GM21717 (cell line): ENCODE results near the gene CCL28.
"Not testable (repeated sequence)": the region's sequence is repeated elsewhere in the genome, so short reads cannot be mapped to it uniquely, and the experiment has no call there.

ENCODE experiments used
- ATAC-seq: cut with Tn5 transposase; IDR thresholded peaks from one replicate; pipeline ENCODE4 v1.9.1; 2021; ENCODE audit warnings: mild to moderate bottlenecking, moderate library complexity; ENCODE audit not compliant: unreplicated experiment

The CCL28 gene, protein sequence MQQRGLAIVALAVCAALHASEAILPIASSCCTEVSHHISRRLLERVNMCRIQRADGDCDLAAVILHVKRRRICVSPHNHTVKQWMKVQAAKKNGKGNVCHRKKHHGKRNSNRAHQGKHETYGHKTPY

DNA sequence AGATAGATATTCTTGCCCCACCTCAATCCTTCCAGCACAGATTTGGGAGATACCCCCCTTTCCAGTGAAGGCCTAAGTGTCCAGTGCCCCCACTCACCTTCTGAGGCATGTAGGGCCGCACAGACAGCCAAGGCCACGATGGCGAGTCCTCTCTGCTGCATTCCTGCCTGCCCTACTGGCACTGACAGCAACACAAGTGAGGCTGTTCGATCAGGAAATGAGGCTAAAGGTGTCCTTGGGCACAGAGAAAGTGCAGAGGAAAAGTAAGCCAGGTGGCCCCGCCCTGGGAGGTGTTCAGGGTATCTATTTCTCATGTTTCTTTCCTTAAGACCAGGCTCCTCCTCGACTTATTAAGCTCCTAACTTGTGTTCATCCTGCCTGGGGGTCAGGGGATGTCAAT is at the start of gene CCL28:
Gene CCL28, minus strand, starts transcription at position 236 of the 400 bp plus-strand sequence. Its CDS starts 75 bp downstream, at position 161.
- no peak for ATAC-seq

DNA sequence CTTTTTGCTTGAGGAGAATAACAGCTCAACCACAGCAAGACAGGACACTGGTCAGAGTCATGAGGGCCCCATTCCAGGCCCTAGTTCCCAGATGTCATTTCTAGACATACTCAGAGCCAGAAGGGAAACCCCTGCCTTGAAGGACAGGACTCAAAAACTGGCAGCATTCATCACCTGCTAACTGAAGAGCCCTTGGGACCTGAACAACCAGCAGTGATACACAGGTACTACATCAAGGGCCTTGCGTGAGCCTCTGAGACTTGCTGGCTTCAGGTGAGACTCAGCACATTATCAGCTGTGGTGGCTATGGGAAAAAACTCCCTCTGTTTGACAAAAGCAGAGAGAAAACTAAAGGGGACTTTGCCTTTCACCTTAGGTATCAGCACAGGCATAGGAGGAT is 48.9 kb upstream of the CCL28 start:
- no peak for ATAC-seq

GRCh38 chr5:43456556-43456955 is 44.4 kb upstream of the CCL28 start:
- no peak for ATAC-seq

DNA sequence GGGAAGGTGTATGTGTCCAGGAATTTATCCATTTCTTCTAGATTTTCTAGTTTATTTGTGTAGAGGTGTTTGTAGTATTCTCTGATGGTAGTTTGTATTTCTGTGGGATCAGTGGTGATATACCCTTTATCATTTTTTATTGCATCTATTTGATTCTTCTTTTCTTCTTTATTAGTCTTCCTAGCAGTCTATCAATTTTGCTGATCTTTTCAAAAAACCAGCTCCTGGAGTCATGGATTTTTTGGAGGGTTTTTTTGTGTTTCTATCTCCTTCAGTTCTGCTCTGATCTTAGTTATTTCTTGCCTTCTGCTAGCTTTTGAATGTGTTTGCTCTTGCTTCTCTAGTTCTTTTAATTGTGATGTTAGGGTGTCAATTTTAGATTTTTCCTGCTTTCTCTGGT is 29.4 kb upstream of the CCL28 start:
- not testable (repeated sequence) for ATAC-seq

DNA sequence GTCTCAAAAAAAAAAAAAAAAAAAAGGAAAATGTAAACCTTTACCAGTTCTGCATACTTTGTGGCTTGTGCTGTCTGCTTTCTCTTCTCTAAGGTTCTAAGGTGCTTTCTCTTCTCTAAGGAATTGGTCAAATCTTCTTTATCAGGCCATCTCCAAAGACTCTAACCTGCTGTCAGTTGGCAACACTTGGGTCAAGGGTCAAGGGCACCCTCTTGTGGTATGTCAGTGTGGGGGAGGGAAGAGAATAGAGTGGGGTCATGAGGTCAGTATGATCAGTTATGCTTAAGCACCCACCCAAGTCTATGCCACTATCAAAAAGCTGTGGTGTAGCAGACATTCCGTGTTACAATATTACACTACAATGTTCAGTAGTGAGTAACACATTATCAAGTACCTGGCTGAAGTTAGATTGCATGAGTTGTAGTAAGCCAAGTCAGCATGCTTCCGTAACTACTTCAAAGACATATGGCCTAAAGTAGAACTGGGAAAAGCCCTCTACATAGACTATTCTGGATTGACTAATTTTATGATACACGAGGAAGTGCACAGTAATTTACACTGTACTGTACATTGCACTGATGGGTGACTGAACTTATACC is 25.0 kb upstream of the CCL28 start:
- ATAC-seq: no peak

DNA sequence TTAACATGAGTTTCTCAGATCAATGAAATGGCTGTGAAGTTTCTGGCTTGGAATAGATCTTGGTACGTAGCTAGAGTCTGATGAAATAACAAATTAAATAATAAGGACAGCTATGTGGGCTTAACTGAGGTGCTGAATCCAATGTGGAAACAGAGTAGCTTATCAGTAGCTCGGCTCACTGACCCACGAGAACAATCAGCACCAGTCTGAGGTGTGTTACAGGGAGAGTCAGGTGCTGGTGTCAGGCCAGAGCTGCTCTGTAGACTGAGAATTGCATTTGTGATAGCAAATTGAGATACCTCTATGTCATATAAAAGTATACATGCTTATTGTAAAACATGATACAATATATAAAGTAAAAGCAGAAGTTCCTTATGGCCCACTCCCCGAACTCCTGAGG is 21.2 kb upstream of the CCL28 start:
- no peak for ATAC-seq

DNA sequence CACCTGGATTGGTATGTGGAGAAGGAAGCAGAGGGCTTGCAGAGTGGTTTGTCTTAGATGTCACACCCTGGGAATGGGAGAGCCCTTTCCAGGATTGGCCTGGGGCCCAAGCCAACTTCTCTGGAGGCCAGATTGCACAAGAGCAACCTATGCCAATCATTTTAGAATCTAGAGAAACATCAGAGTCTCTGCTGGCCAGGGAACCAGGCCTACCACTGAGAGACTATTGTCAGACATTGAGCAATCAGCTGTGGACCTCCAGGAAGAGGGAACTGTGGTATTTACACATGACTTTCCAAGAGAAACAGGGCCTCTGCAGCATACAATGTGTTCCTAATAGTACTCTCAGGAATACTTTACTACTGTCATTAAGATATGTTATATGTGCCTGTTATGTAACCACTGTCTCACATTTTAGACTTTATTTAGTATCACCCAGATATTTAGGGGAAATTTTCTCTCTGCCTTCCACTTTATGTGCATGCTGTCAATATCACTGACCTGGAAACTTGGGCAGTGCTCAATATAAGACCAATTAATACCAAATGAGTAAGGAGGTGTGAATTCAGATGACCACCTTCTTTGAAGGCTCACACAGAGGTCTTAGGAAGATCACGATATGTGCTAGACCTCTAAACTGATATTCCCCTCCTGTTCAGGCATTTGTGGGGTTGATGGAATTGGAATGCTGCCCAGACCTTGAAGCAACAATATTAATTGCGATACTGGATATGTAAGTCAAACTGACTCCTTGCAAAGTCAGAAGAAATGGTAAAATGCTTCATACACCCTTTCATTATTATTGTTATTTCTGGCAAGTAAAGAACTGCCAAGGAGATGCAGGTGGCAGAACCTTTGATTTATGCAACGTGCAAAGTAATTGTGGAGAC is 20.5 kb upstream of the CCL28 start:
- ATAC-seq: no peak

DNA sequence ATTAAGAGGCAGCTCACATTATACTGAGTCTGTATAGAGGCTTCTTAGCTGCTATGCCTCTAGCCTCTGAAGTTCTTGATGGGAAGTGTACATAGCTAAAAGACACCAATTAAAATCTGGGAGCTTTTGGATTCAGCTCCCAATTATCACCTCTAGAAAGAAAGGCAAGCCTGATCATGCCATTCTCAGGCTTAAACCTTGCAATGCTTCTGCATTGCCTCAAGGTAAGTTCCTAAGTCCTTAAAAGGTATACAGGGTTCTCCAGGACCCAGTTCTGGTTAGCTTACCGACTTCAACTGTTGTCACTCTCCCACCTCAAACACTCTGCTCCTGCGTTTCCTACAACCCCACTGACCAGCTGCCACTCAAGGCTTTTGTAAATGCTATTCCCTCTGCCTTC is 17.5 kb upstream of the CCL28 start:
- ATAC-seq: no peak

- no peak for ATAC-seq
Observed at GRCh38 chr5:43429016-43429415, 16.8 kb upstream of the CCL28 start.

- no peak for ATAC-seq
Observed at GRCh38 chr5:43427306-43427705, 15.1 kb upstream of the CCL28 start.

GRCh38 chr5:43425983-43426382 is 13.8 kb upstream of the CCL28 start:
- ATAC-seq: no peak

DNA sequence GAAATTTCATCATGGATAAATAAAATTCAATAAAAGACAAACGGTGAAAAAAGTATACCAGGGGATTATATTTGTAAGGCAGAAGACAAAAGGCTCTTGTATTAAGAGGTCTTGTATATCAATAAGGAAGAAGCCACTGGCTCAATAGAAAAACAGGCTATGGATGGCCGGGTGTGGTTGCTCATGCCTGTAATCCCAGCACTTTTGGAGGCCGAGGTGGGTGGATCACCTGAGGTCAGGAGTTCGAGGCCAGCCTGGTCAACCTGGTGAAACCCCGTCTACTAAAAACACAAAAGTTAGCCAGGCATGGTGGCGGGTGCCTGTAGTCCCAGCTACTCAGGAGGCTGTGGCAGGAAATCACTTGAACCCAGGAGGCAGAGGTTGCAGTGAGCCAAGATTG is 10.9 kb upstream of the CCL28 start:
- not testable (repeated sequence) for ATAC-seq

- no peak for ATAC-seq
Observed at GRCh38 chr5:43422143-43422542, 10.0 kb upstream of the CCL28 start.

DNA sequence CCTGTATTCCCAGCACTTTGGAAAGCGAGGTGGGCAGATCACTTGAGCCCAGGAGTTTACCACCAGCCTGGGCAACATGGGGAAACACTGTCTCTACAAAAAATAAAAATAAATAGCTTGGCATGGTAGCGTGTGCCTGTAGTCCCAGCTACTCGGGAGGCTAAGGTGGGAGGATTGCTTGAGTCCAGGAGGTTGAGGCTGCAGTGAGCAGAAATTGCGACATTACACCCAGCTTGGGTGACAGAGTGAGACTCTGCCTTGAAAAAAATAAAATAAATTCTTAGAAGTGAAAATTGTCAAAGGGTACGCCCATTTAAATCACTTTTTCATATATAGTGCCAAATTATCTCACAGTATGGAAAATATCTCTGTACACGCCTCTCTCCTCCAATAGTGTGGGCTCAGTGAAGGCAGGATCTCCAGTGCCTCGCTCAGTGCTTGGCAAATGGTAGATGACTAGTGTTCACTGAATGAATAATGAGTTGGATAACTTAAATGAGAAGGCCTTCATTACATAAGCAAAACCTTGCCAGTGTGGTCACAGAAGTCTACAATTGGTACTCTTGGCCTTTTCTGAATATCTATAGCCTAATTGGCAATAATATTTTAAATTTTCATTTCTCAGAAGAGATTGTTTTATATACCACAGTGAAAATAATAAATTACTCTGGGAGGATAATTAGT is 9.4 kb upstream of the CCL28 start:
- ATAC-seq: no peak

- no peak for ATAC-seq
Observed at GRCh38 chr5:43420241-43420640, 8.1 kb upstream of the CCL28 start.

DNA sequence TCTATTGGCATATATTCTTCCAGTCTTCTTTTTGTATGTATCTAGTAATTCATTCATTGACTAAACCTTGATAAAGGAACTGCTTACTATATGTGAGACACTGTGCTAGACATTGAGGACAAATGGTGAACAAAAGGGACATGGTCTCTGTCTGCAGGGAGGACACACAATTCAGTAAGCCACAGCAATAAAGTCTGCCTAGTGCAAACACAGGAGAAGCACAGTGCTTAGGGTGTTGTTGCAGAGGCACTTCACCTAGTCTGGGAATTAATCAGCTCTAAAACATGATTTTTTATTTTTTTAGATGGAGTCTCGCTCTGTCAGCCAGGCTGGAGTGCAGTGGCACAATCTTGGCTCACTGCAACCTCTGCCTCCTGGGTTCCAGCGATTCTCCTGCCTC is 6.4 kb upstream of the CCL28 start:
- no peak for ATAC-seq

GRCh38 chr5:43416803-43417394 is 4.7 kb upstream of the CCL28 start:
- ATAC-seq: no peak

DNA sequence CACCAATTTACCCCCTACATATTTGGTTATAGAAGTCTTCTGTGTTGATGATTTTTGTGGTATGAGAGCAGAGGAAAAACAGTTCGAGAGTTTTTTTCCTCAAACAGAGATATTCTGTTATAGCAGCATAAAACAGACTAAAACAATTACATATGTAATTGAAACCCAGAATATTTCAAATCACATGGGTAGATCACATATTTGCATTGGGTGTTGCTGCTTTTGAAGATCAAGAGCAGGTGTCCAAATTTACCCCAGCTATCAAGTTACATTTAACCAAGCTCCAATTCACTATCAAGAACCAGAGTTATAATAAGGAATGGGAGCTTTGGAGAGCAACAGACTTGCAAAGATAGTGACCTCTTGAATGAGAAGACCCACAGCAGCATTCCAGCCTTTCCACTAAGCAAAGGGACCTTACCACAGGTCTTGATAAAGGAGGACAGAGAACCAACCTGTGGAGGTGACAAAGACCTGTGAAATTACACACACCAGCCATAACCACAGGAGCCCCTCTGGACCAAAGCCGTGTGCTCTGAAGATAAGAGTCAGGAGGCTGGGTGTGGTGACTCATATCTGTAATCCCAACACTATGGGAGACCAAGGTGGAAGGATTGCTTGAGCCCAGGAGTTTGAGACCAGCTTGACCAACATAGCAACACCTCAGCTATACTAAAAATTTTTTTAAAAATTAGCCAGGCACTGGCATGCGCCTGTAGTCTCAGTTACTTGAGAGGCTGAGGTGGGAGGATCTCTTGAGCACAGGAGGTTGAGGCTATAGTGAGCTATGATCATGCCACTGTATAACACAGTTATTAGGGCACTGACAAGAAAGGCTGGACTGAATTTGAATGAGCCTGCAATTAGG is 4.0 kb upstream of the CCL28 start:
- no peak for ATAC-seq

DNA sequence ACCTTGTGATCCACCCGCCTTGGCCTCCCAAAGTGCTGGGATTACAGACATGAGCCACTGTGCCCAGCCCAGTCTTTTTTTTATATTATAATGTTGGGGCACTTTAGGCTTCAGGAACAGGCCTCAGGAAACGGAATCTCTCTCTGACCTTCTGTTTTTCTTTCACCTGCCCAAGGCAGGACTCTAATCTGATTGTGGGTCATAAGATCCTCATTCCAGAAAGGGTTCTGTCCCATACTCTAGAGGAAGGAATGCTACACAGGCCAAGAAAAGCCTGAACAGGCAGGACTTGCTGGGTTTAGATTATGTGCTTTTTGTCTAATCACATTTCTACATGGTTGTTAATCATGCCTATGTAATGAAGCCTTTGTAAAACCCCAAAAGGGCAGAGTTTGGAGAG is 1.8 kb upstream of the CCL28 start:
- ATAC-seq: no peak

GRCh38 chr5:43412644-43413043 is 453 bp upstream of the CCL28 start:
- ATAC-seq: no peak
